Measurements from ENCODE around the gene SLX4.

Gene SLX4

GRCh38 chr16:3594316-3595109 lies 16.9 kb downstream of the SLX4 start:
- no peak overlapping the region for H3K4me3 ChIP-seq (ENCODE audit: control insufficient read depth, low read depth, low read length)
- no peak for DNase-seq (ENCODE audit: low read depth)

GRCh38 chr16:3592559-3592958 lies 18.8 kb downstream of the SLX4 start:
- H3K4me3 ChIP-seq (ENCODE audit: control insufficient read depth, low read depth, low read length): no peak overlapping the region
- TF ChIP-seq CTCF (conservative IDR thresholded peaks at IDR 0.05; ENCODE audit: control insufficient read depth, insufficient read depth, low read depth, low read length): no peak
- no peak for DNase-seq (ENCODE audit: low read depth)

More at GRCh38 chr16:3594316-3595109, 16.9 kb downstream of the SLX4 start:
- TF ChIP-seq CTCF (conservative IDR thresholded peaks at IDR 0.05; ENCODE audit: control insufficient read depth, insufficient read depth, low read depth, low read length): no peak

GRCh38 chr16:3591991-3592390 lies 19.4 kb downstream of the SLX4 start:
- no peak for TF ChIP-seq CTCF (conservative IDR thresholded peaks at IDR 0.05; ENCODE audit: control insufficient read depth, insufficient read depth, low read depth, low read length)
- no peak for DNase-seq (ENCODE audit: low read depth)
- H3K4me3 ChIP-seq (ENCODE audit: control insufficient read depth, low read depth, low read length): no peak overlapping the region

- no peak overlapping the region for H3K4me3 ChIP-seq (ENCODE audit: control insufficient read depth, low read depth, low read length)
- no peak for DNase-seq (ENCODE audit: low read depth)
- no peak for TF ChIP-seq CTCF (conservative IDR thresholded peaks at IDR 0.05; ENCODE audit: control insufficient read depth, insufficient read depth, low read depth, low read length)
Measured at GRCh38 chr16:3591436-3591803, 20.0 kb downstream of the SLX4 start.

- DNase-seq (ENCODE audit: low read depth): no peak
- no peak overlapping the region for H3K4me3 ChIP-seq (ENCODE audit: control insufficient read depth, low read depth, low read length)
- no peak for TF ChIP-seq CTCF (conservative IDR thresholded peaks at IDR 0.05; ENCODE audit: control insufficient read depth, insufficient read depth, low read depth, low read length)
Measured at GRCh38 chr16:3590736-3591435, 20.5 kb downstream of the SLX4 start.

- no peak for DNase-seq (ENCODE audit: low read depth)
- TF ChIP-seq CTCF (conservative IDR thresholded peaks at IDR 0.05; ENCODE audit: control insufficient read depth, insufficient read depth, low read depth, low read length): no peak
- H3K4me3 ChIP-seq (ENCODE audit: control insufficient read depth, low read depth, low read length): no peak overlapping the region
Measured at GRCh38 chr16:3589991-3590701, 21.3 kb downstream of the SLX4 start.

Data from fibroblast of mammary gland (primary cell).